IMR-90 (cell line): ENCODE results near the gene NUP210. TPM values are rescaled to one million over a fixed set of nuclear protein-coding genes. Genes with fewer than 3 reads are reported as not detected.

Experiments
- ATAC-seq: fragments of 200-7000 bp; cut with Tn5 transposase; 2 replicates; pipeline ENCODE4 v1.9.1; 2020; ENCODE audit warnings: low read depth, mild to moderate bottlenecking, moderate library complexity
- BruUV-seq: library from RNA; stranded (reverse); fragments of 400-500 nt; replicated peaks from 2 replicates; lab custom pipeline; 2021; lab: Mats Ljungman, UMichigan
- CTCF ChIA-PET: fragments of 300-600 bp; formaldehyde crosslinking; extraction: SDS; loops from one replicate; lab custom pipeline; 2021; ENCODE audit warnings: antibody characterized with exemption; lab: Yijun Ruan, JAX
- POLR2A ChIA-PET: fragments of 300-600 bp; sonication (Branson Sonifier 250); formaldehyde crosslinking; loops from one replicate; lab custom pipeline; 2022; ENCODE audit warnings: antibody characterized with exemption; ENCODE audit not compliant: unreplicated experiment; lab: Charles Lee
- DNase-seq: peaks from one replicate; pipeline ENCODE4 v3.0.0; 2013
- H2AFZ ChIP-seq: replicated peaks from 2 replicates; pipeline ENCODE3; 2013; ENCODE audit warnings: low read length, mild to moderate bottlenecking; ENCODE audit not compliant: poor library complexity
- H2AK5ac ChIP-seq: 2 replicates; pipeline ENCODE4 v1.6.1; 2013; ENCODE audit warnings: low read depth, low read length, inconsistent platforms
- H2AK9ac ChIP-seq: replicated peaks from 2 replicates; pipeline ENCODE3; 2013; ENCODE audit warnings: mild to moderate bottlenecking, low read depth, low read length, moderate library complexity; ENCODE audit not compliant: poor library complexity
- H2BK120ac ChIP-seq: 2 replicates; pipeline ENCODE4 v1.6.1; 2013; ENCODE audit warnings: low read depth, low read length, inconsistent platforms
- H2BK15ac ChIP-seq: 3 replicates; pipeline ENCODE4 v1.6.1; 2013; ENCODE audit warnings: low read depth, low read length, inconsistent platforms
- H2BK20ac ChIP-seq: 2 replicates; pipeline ENCODE4 v1.6.1; 2013; ENCODE audit warnings: low read depth, mild to moderate bottlenecking, inconsistent platforms, low read length, moderate library complexity
- H2BK5ac ChIP-seq: 2 replicates; pipeline ENCODE4 v1.6.1; 2013; ENCODE audit warnings: mild to moderate bottlenecking, low read depth, low read length, inconsistent platforms; ENCODE audit not compliant: poor library complexity, severe bottlenecking
- H3K14ac ChIP-seq: replicated peaks from 2 replicates; pipeline ENCODE4 v1.6.1; 2013; ENCODE audit warnings: low read depth, low read length, inconsistent platforms
- H3K18ac ChIP-seq: 2 replicates; pipeline ENCODE4 v1.6.1; 2013; ENCODE audit warnings: low read depth, low read length, control low read depth
- H3K23ac ChIP-seq: 2 replicates; pipeline ENCODE4 v1.6.1; 2013; ENCODE audit warnings: low read depth, low read length, inconsistent platforms
- H3K27ac ChIP-seq: 2 replicates; pipeline ENCODE4 v1.5.1; 2013; ENCODE audit warnings: mild to moderate bottlenecking, control low read depth, low read length; ENCODE audit not compliant: insufficient read depth
- H3K27me3 ChIP-seq: 2 replicates; pipeline ENCODE4 v1.6.1; 2013; ENCODE audit warnings: low read length; ENCODE audit not compliant: control insufficient read depth, insufficient read depth
- H3K36me3 ChIP-seq: 2 replicates; pipeline ENCODE4 v1.6.1; 2013; ENCODE audit warnings: low read length, mixed read lengths; ENCODE audit not compliant: control insufficient read depth, insufficient read depth
- H3K4ac ChIP-seq: 2 replicates; pipeline ENCODE4 v1.6.1; 2013; ENCODE audit warnings: low read depth, low read length, inconsistent platforms
- H3K4me1 ChIP-seq: 2 replicates; pipeline ENCODE4 v1.6.1; 2013; ENCODE audit warnings: low read length, mixed read lengths; ENCODE audit not compliant: control insufficient read depth, insufficient read depth
- H3K4me2 ChIP-seq: 2 replicates; pipeline ENCODE4 v1.6.1; 2013; ENCODE audit warnings: low read depth, mild to moderate bottlenecking, control low read depth, low read length, moderate library complexity
- H3K4me3 ChIP-seq: 2 replicates; pipeline ENCODE4 v1.5.1; 2013; ENCODE audit warnings: low read depth, mild to moderate bottlenecking, control low read depth, low read length, moderate library complexity; ENCODE audit not compliant: insufficient read depth
- H3K56ac ChIP-seq: 2 replicates; pipeline ENCODE4 v1.6.1; 2013; ENCODE audit warnings: low read length, inconsistent platforms; ENCODE audit not compliant: insufficient read depth; ENCODE audit errors: extremely low read depth
- H3K79me1 ChIP-seq, 2 experiments: 2 replicates each; pipeline ENCODE4 v1.6.1; 2013; ENCODE audit warnings: low read length in 2 of 2, inconsistent platforms in 1 of 2, low read depth in 1 of 2
- H3K9ac ChIP-seq: 2 replicates; pipeline ENCODE4 v1.6.1; 2013; ENCODE audit warnings: low read depth, low read length, control low read depth
- H3K9me1 ChIP-seq: 2 replicates; pipeline ENCODE4 v1.6.1; 2013; ENCODE audit warnings: low read length, inconsistent platforms; ENCODE audit not compliant: insufficient read depth
- H3K9me3 ChIP-seq: 2 replicates; pipeline ENCODE4 v1.6.1; 2013; ENCODE audit warnings: low read length; ENCODE audit not compliant: control insufficient read depth, insufficient read depth
- H4K20me1 ChIP-seq: 2 replicates; pipeline ENCODE4 v1.6.1; 2013; ENCODE audit warnings: low read length, inconsistent platforms; ENCODE audit not compliant: insufficient read depth
- H4K5ac ChIP-seq: 2 replicates; pipeline ENCODE4 v1.6.1; 2013; ENCODE audit warnings: mild to moderate bottlenecking, low read depth, low read length, control low read depth
- H4K8ac ChIP-seq, 2 experiments: 2 replicates each; pipeline ENCODE4 v1.6.1; 2013; ENCODE audit warnings: low read depth in 2 of 2, low read length in 2 of 2, control low read depth in 1 of 2, inconsistent platforms in 1 of 2
- H4K91ac ChIP-seq: 2 replicates; pipeline ENCODE4 v1.6.1; 2013; ENCODE audit warnings: low read depth, low read length, inconsistent platforms; ENCODE audit not compliant: insufficient read depth
- MAZ ChIP-seq: IDR thresholded peaks from 2 replicates; pipeline ENCODE4 v1.6.1; 2012; ENCODE audit warnings: low read depth, mild to moderate bottlenecking, low read length, improper control_type of control experiment, moderate library complexity, borderline replicate concordance
- MXI1 ChIP-seq: IDR thresholded peaks from 2 replicates; pipeline ENCODE4 v1.6.1; 2012; ENCODE audit warnings: low read depth, mild to moderate bottlenecking, low read length, moderate library complexity, borderline replicate concordance
- WGBS, 2 experiments: methylation state at CpG; one replicate each; pipeline versions ENCODE4 v1.1.5 to v1.1.7; 2013; ENCODE audit warnings: missing lambda C conversion rate in 2 of 2; ENCODE audit not compliant: insufficient read length in 1 of 2; ENCODE audit errors: extremely low coverage in 2 of 2; 5-methylcytosine and 5-hydroxymethylcytosine counted together
- dilution Hi-C: fragments of 300-500 bp; cut with HindIII; formaldehyde crosslinking; loops from one replicate; pipeline ENCODE4 v1.14.3; 2018; ENCODE audit warnings: low sequenced_read_pairs; ENCODE audit not compliant: unreplicated experiment
- in situ Hi-C: fragments of 300-500 bp; cut with MboI; formaldehyde crosslinking; loops from 3 replicates; pipeline ENCODE4 v1.14.3; 2019; ENCODE audit warnings: low sequenced_read_pairs, inconsistent platforms, mixed read lengths
- intact Hi-C: fragments of 100-400 bp; cut with micrococcal nuclease; formaldehyde crosslinking; loops from 2 replicates; pipeline ENCODE4 v1.10.0; 2022
- polyA plus RNA-seq, 3 experiments: library from polyadenylated mRNA; depleted of rRNA; stranded (reverse); fragments of >200 nt; gene quantifications; 2 replicates each; pipeline ENCODE4 v1.2.3, GENCODE V29; 2012; ENCODE audit warnings: low replicate concordance in 1 of 3
- total RNA-seq: library from RNA; depleted of rRNA; stranded (reverse); fragments of >200 nt; gene quantifications from 2 replicates; pipeline ENCODE4 v1.2.3, GENCODE V29; 2012

NUP210 gene
- total and polyA plus RNA-seq, 2 of the 4 experiments (the other 2 are of a cell fraction): under 0.01 to 0.03 TPM

GRCh38 chr3:13462125-13462629 is 42.1 kb upstream of the NUP210 start:
- H2AK9ac ChIP-seq: no peak overlapping the region
- H3K56ac ChIP-seq: no peak overlapping the region
- H4K8ac ChIP-seq: no peak overlapping the region
- no peak for TF ChIP-seq MAZ
- TF ChIP-seq MXI1: no peak
- intact Hi-C loops: no loop called here
- no peak overlapping the region for H4K91ac ChIP-seq
- no peaks in the 10 kb centered on the region for H3K9me1 ChIP-seq
- dilution Hi-C loops: no loop called here
- H3K23ac ChIP-seq: no peak overlapping the region
- no peak for ATAC-seq
- no peak overlapping the region for H3K14ac ChIP-seq
- H3K27ac ChIP-seq: no peak overlapping the region
- 100% methylated on average over 1 of the region's 8 CpGs; no CpG with 5 or more reads in 1 of the 2 experiments for WGBS, 2 experiments
- H3K4me1 ChIP-seq: no peaks in the 10 kb centered on the region
- DNase-seq: no peak
- H3K4ac ChIP-seq: no peak overlapping the region
- H3K36me3 ChIP-seq: no peaks in the 10 kb centered on the region
- in situ Hi-C loops: no loop called here
- no peak overlapping the region for H4K5ac ChIP-seq
- no peak overlapping the region for H2BK5ac ChIP-seq
- ChIA-PET POLR2A (no interaction called here), CTCF (no interaction called here)
- no peak overlapping the region for H3K4me3 ChIP-seq
- H3K27me3 ChIP-seq: peaks cover 31% of the 10 kb centered on the region
- H3K18ac ChIP-seq: no peak overlapping the region
- no peak overlapping the region for H2AK5ac ChIP-seq
- no peaks in the 10 kb centered on the region for H3K79me1 ChIP-seq
- H3K4me2 ChIP-seq: no peak overlapping the region
- no peak overlapping the region for H2BK15ac ChIP-seq
- no peak overlapping the region for H2AFZ ChIP-seq
- H4K20me1 ChIP-seq: no peaks in the 10 kb centered on the region
- H3K9me3 ChIP-seq: no peaks in the 10 kb centered on the region
- H2BK20ac ChIP-seq: no peak overlapping the region
- no TSS peak for BruUV-seq
- no peak overlapping the region for H2BK120ac ChIP-seq
- H3K9ac ChIP-seq: no peak overlapping the region
